PC-3 (cell line): Measurements from ENCODE around the gene MYEOV. TPM values are rescaled to one million over a fixed set of nuclear protein-coding genes. Genes with fewer than 3 reads are reported as not detected.

ENCODE experiments used
- ATAC-seq: fragments of 200-7000 bp; cut with Tn5 transposase; 2 replicates; pipeline ENCODE4 v1.9.1; 2020; ENCODE audit warnings: mild to moderate bottlenecking, moderate library complexity
- BruUV-seq: library from RNA; stranded (reverse); fragments of 400-500 nt; replicated peaks from 2 replicates; lab custom pipeline; 2021; lab: Mats Ljungman, UMichigan
- CTCF ChIA-PET: fragments of 300-600 bp; sonication (Branson Sonifier 250); formaldehyde crosslinking; loops from one replicate; lab custom pipeline; 2022; ENCODE audit warnings: antibody characterized with exemption; lab: Charles Lee
- POLR2A ChIA-PET: fragments of 300-600 bp; sonication (Branson Sonifier 250); formaldehyde crosslinking; loops from one replicate; lab custom pipeline; 2022; ENCODE audit warnings: antibody characterized with exemption; ENCODE audit not compliant: unreplicated experiment; lab: Charles Lee
- DNase-seq: peaks from one replicate; pipeline ENCODE4 v3.0.0-alpha.2; 2015
- H2AFZ ChIP-seq: fragments of 300-600 bp; sonication (generic); 2 replicates; pipeline ENCODE4 v1.6.0; 2016; ENCODE audit warnings: antibody characterized with exemption, low read length
- H3F3A ChIP-seq: fragments of 300-600 bp; sonication (generic); one replicate; pipeline ENCODE4 v1.6.0; 2017; ENCODE audit warnings: antibody characterized with exemption, low read length, control low read depth, mild to moderate bottlenecking; ENCODE audit not compliant: unreplicated experiment
- H3K27ac ChIP-seq: fragments of 300-600 bp; sonication (generic); 2 replicates; pipeline ENCODE4 v1.5.1; 2016; ENCODE audit warnings: mild to moderate bottlenecking, low read length
- H3K27me3 ChIP-seq: fragments of 300-600 bp; sonication (generic); 2 replicates; pipeline ENCODE4 v1.6.1; 2016; ENCODE audit warnings: low read length, mixed read lengths
- H3K36me3 ChIP-seq: fragments of 300-600 bp; sonication (generic); 2 replicates; pipeline ENCODE4 v1.6.1; 2016; ENCODE audit warnings: low read depth, mixed run types, low read length, mixed read lengths
- H3K4me1 ChIP-seq: fragments of 300-600 bp; sonication (generic); 2 replicates; pipeline ENCODE4 v1.5.1; 2016; ENCODE audit warnings: low read length; ENCODE audit not compliant: insufficient read depth
- H3K4me2 ChIP-seq: fragments of 300-600 bp; sonication (generic); 2 replicates; pipeline ENCODE4 v1.6.0; 2016; ENCODE audit warnings: low read length
- H3K4me3 ChIP-seq: fragments of 300-600 bp; sonication (generic); 2 replicates; pipeline ENCODE4 v1.5.1; 2016; ENCODE audit warnings: mild to moderate bottlenecking, low read length, mixed read lengths
- H3K79me2 ChIP-seq: fragments of 300-600 bp; sonication (generic); 2 replicates; pipeline ENCODE4 v1.6.1; 2017; ENCODE audit warnings: low read length, mixed read lengths
- H3K9ac ChIP-seq: fragments of 300-600 bp; sonication (generic); 2 replicates; pipeline ENCODE4 v1.6.0; 2016; ENCODE audit warnings: mild to moderate bottlenecking, low read length
- H3K9me2 ChIP-seq: fragments of 300-600 bp; sonication (generic); replicated peaks from 2 replicates; pipeline ENCODE4 v1.6.1; 2016; ENCODE audit warnings: mixed run types, low read length, mixed read lengths
- H3K9me3 ChIP-seq: fragments of 300-600 bp; sonication (generic); 2 replicates; pipeline ENCODE4 v1.6.1; 2016; ENCODE audit warnings: low read length, mixed read lengths
- H4K20me1 ChIP-seq: fragments of 300-600 bp; sonication (generic); 2 replicates; pipeline ENCODE4 v1.6.1; 2016; ENCODE audit warnings: low read length, mixed read lengths
- EZH2 ChIP-seq: fragments of 300-600 bp; sonication (generic); IDR thresholded peaks from one replicate; pipeline ENCODE4 v1.6.1; 2017; ENCODE audit warnings: antibody characterized with exemption, mild to moderate bottlenecking, low read length; ENCODE audit not compliant: unreplicated experiment
- EZH2phosphoT487 ChIP-seq: fragments of 300-600 bp; sonication (generic); IDR thresholded peaks from 2 replicates; pipeline ENCODE4 v1.6.1; 2018; ENCODE audit warnings: mild to moderate bottlenecking, antibody characterized with exemption, low read length, borderline replicate concordance
- intact Hi-C: fragments of 100-400 bp; cut with micrococcal nuclease; formaldehyde crosslinking; loops from 2 replicates; pipeline ENCODE4 v1.9.0; 2023
- total RNA-seq: library from RNA; depleted of rRNA; stranded (reverse); fragments of >200 nt; gene quantifications from 2 replicates; pipeline ENCODE4 v1.2.3, GENCODE V29; 2014
- TF ChIP-seq, protein P1 (sequence below): fragments of 300-600 bp; sonication (generic); conservative IDR thresholded peaks from 2 replicates; pipeline ENCODE4 v1.5.1; 2017; ENCODE audit warnings: antibody characterized with exemption, low read depth, mild to moderate bottlenecking, low read length

MYEOV gene
- total RNA-seq, 1 experiment from 2014 or later, result 59.0 TPM

DNA sequence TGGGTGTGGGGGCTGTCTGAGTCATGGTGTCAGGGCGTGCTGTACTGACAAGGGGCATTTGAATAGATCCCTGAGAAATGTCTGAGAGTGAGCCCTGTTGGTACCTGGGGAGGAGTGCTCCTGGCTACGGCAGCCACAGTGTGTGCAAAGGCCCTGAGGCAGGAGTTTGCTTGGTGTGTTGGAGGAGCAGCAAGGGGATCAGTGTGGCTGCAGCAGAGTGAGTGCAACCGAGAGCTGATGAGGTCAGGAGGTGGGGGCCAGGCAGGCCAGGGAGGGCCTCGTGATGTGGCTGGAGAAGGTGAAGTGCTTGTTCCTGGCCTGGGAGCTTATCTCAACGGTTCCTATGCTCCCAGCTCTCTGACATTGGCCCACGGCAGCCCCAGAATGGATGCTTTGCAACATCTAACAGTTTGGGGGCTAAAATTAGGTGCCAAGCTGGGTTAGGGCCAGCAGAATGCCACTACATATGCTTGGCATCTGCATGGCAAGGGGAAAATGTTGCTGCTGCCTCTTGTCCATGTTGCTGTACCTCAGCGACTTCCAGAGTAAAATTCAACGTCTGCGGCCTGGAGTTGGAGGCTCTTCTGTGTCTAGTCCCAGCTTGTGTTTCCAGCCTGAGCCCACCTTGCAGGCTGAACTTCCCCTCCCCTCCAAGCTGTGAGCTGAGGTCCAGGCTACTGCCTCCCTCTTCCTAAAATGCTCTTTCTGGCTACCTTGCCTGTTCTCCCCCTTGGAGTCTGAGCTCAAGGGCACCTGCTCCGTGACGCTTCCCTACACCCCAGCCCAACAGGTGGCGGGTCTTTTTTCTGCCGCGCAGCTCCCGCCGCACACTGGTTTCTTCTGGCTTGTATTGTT, 48.2 kb upstream of the MYEOV start:
- Histone ChIP-seq H3K27me3 (no peaks in the 10 kb centered on the region), H3K9ac (no peak overlapping the region), H3K4me3 (no peak overlapping the region), H2AFZ (no peak overlapping the region), H3K79me2 (no peaks in the 10 kb centered on the region), H3K27ac (no peak overlapping the region), H4K20me1 (no peaks in the 10 kb centered on the region), H3F3A (no peaks in the 10 kb centered on the region), H3K4me1 (no peaks in the 10 kb centered on the region), H3K4me2 (no peak overlapping the region), H3K9me2 (no peaks in the 10 kb centered on the region), H3K36me3 (no peaks in the 10 kb centered on the region), H3K9me3 (no peaks in the 10 kb centered on the region)
- ATAC-seq (no peak), DNase-seq (no peak)
- intact Hi-C loops, result no loop called here
- TF ChIP-seq, protein P1, sequence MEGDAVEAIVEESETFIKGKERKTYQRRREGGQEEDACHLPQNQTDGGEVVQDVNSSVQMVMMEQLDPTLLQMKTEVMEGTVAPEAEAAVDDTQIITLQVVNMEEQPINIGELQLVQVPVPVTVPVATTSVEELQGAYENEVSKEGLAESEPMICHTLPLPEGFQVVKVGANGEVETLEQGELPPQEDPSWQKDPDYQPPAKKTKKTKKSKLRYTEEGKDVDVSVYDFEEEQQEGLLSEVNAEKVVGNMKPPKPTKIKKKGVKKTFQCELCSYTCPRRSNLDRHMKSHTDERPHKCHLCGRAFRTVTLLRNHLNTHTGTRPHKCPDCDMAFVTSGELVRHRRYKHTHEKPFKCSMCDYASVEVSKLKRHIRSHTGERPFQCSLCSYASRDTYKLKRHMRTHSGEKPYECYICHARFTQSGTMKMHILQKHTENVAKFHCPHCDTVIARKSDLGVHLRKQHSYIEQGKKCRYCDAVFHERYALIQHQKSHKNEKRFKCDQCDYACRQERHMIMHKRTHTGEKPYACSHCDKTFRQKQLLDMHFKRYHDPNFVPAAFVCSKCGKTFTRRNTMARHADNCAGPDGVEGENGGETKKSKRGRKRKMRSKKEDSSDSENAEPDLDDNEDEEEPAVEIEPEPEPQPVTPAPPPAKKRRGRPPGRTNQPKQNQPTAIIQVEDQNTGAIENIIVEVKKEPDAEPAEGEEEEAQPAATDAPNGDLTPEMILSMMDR, result no peak
- TF ChIP-seq EZH2, result no peak
- no peak for TF ChIP-seq EZH2phosphoT487
- ChIA-PET CTCF (no interaction called here), POLR2A (no interaction called here)
- no TSS peak for BruUV-seq

DNA sequence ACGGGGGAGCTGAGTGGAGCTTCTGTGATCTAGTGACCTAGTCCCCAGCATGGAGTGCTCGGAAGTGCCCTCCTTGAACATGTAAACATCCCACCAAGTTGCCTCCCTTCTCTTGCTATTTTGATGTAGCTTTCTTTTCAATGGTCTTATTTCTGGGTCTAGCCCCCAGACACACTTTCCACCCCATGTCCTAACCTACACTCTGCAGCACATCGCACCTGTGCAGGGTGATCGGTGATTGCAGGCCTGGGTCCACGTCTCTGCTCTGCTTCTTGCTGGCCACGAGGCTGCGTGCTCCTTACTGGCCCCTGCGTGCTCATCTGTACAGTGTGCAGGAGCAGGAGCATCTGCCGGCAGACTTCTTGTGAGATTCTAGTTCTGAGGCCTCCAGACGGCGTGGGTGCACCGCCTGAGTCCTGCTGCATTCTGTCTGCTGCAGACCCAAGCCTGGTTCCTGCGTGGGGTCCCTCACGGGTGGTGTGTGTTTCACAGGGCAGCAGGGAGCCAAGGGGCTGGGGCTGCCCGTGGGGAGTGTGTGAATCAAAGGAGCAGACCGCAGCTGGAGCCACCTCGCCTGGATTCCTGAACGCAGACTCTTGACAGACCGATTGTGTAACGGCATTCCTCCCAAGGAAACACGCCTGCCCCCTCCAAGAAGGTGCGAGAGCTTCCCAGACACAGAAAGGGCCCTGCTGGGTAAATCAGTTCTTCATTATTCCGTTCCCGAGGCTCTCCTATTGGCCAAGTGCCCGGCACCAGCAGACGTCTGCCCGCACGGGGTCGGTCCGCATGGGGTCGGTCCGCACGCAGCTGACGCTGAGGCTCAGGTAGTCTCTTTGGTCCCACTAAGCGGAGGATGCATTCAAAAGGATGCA, 44.4 kb upstream of the MYEOV start:
- no peak for DNase-seq
- Histone ChIP-seq H3K36me3 (peaks cover 5% of the 10 kb centered on the region; the same call in 1 of the 2 replicates), H3K9me3 (peaks cover 8% of the 10 kb centered on the region), H3K4me1 (no peaks in the 10 kb centered on the region), H3K79me2 (no peaks in the 10 kb centered on the region), H3K27ac (no peak overlapping the region), H3K4me2 (no peak overlapping the region), H3K27me3 (no peaks in the 10 kb centered on the region), H2AFZ (no peak overlapping the region), H3F3A (no peaks in the 10 kb centered on the region), H4K20me1 (no peaks in the 10 kb centered on the region), H3K9me2 (no peaks in the 10 kb centered on the region), H3K9ac (no peak overlapping the region), H3K4me3 (no peak overlapping the region)
- no TSS peak for BruUV-seq
- no peak for ATAC-seq
- CTCF ChIA-PET, result no interaction called here
- TF ChIP-seq EZH2 (no peak), EZH2phosphoT487 (no peak)
- TF ChIP-seq, protein P1, result no peak
- POLR2A ChIA-PET, result no interaction called here
- intact Hi-C loops, result no loop called here
